H7 (cell line): ENCODE data around the gene ICAM2. TPM values are rescaled to one million over a fixed set of nuclear protein-coding genes. Genes with fewer than 3 reads are reported as not detected.
"Not testable (repeated sequence)": the region's sequence is repeated elsewhere in the genome, so short reads cannot be mapped to it uniquely, and the experiment has no call there.

ENCODE experiments used
- DNase-seq: peaks from one replicate; pipeline ENCODE4 v3.0.0; 2012
- H3K27me3 ChIP-seq: 2 replicates; pipeline ENCODE4 v1.6.0; 2011; ENCODE audit warnings: mild to moderate bottlenecking, low read length; ENCODE audit not compliant: control insufficient read depth, insufficient read depth
- H3K36me3 ChIP-seq: replicated peaks from 2 replicates; pipeline ENCODE4 v1.5.1; 2011; ENCODE audit warnings: low read length; ENCODE audit not compliant: control insufficient read depth, insufficient read depth
- H3K4me3 ChIP-seq: 2 replicates; pipeline ENCODE4 v1.5.1; 2011; ENCODE audit warnings: low read depth, mild to moderate bottlenecking, control low read depth, low read length, moderate library complexity; ENCODE audit not compliant: insufficient read depth
- total RNA-seq: library from RNA; depleted of rRNA; stranded (reverse); fragments of >200 nt; shearing (Covaris generic); gene quantifications from 2 replicates; pipeline ENCODE4 v1.2.3, GENCODE V29; 2014

ICAM2 gene
- total RNA-seq, 1 experiment from 2014 or later = 0.59 TPM

GRCh38 chr17:63987221-63988126 is 33.0 kb downstream of the ICAM2 start:
- Histone ChIP-seq H3K4me3 (no peak overlapping the region), H3K36me3 (no peaks in the 10 kb centered on the region), H3K27me3 (peaks cover 4% of the 10 kb centered on the region; the same call in 1 of the 2 replicates)
- DNase-seq = no peak

DNA sequence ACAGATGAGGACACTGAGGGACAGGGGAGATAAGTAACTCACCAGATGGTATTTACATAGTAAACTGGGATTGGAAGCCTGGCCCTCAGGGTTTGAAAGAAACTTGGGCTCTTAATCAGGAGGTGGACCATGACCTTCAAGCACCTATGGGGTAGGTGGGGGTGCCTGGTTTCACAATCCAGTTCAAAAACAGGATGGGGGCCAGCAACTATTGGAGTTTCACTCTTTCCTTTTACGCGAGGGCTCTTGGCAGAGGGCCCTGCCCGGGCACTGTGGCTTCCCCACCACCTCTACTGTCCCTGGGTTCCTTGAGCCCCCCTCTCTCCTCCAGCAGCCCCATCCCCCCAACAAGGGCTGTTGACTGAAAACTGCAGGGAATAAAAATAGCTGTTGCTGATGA is 33.6 kb downstream of the ICAM2 start:
- Histone ChIP-seq H3K4me3 (no peak overlapping the region), H3K36me3 (no peaks in the 10 kb centered on the region), H3K27me3 (no peaks in the 10 kb centered on the region; the same call in 1 of the 2 replicates)
- DNase-seq = no peak

DNA sequence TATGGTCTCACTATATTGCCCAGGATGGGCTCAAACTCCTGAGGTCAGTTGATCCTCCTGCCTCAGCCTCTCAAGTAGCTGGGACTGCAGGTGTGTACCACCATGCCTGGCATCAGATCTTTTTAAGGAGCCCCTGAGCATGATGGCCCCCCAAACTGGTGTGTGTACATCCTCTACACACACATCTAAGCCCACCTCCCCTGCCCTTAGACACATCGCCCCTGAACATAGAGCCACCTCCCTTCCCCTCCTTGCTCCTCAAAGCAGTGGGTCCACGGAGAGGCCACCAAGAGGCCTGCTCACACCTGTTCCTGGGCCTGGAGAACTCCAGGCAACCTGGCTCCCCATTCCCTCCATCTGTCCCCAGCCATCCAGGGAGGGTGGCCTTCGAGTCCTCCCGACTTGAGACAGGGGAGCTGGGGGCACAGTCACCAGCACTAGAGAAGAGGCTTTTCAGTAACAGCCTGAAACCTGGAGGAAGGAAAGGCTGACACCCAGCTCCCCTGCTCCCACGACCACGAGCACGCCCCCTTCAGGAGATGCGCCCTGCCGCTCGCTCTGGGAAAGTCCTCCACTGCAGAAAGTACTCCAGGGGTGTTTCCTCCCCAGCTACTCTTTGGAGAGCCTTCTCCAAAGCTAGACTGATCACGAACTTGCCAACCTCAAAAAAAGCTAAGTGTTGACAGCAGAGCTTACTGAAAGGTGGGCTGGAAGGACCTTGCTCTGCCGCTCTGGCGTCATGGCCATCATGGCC is 34.9 kb downstream of the ICAM2 start:
- Histone ChIP-seq H3K36me3 (no peaks in the 10 kb centered on the region), H3K27me3 (no peaks in the 10 kb centered on the region; the same call in 1 of the 2 replicates), H3K4me3 (no peak overlapping the region)
- peak; percentile 79 for DNase-seq

DNA sequence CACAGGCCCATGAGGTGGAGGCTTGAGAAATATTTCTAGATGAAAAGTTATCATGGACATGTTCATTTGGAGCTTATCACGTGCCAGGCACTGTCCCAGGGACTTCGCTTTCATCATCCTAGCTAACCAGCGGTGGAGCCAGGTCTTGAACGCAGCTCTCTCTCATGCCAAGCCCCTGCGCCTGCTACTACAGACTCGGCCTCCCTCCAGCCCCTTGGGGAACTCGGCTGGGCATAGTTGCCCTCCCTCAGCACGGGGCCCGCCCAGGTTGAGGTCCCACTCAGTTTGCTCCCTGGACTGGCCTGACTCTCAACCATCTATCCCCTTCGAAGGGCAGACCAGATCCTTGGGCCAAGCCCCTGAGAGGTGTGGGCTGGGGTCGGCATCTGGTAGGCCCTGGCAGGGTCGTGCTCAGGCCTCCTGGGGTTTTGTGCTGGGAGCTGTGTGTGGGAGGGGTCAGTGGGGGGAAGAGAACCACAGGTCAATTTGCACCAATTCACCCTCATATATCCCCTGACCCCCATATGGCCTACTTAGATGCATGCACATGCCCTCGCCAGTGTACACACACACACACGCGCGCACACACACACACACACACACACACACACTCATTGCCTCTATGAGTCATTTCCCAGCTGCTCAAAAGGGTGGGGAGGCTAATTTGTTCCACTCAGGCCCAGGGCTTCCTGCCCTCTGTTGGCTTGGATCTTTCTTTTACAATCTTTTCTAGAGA is 35.6 kb downstream of the ICAM2 start:
- DNase-seq = no peak
- Histone ChIP-seq H3K4me3 (no peak overlapping the region), H3K36me3 (no peaks in the 10 kb centered on the region), H3K27me3 (no peaks in the 10 kb centered on the region; the same call in 1 of the 2 replicates)

- no peaks in the 10 kb centered on the region; the same call in 1 of the 2 replicates for H3K27me3 ChIP-seq
Observed at GRCh38 chr17:63984236-63984635, 36.2 kb downstream of the ICAM2 start.

GRCh38 chr17:63983320-63983719 is 37.1 kb downstream of the ICAM2 start:
- DNase-seq = no peak

More at GRCh38 chr17:63984236-63984635, 36.2 kb downstream of the ICAM2 start:
- DNase-seq = no peak
- Histone ChIP-seq H3K36me3 (no peaks in the 10 kb centered on the region), H3K4me3 (no peak overlapping the region)

DNA sequence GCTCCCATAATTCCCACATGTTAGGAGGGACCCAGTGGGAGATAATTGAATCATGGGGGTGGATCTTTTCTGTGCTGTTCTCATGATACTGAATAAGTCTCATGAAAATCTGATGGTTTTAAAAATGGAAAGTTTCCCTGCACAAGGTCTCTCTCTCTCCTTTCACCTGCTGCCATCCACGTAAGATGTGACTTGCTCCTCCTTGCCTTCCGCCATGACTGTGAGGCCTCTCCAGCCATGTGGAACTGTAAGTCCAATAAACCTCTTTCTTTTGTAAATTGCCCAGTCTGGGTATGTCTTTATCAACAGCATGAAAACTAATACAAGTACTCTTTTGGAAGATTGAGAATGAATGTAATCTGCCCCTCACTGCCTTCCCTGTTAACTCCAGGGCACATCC is 37.8 kb downstream of the ICAM2 start:
- not testable (repeated sequence) for DNase-seq, H3K27me3 ChIP-seq, H3K4me3 ChIP-seq, H3K36me3 ChIP-seq

More at GRCh38 chr17:63983320-63983719, 37.1 kb downstream of the ICAM2 start:
- no peaks in the 10 kb centered on the region for H3K36me3 ChIP-seq
- no peak overlapping the region for H3K4me3 ChIP-seq
- H3K27me3 ChIP-seq = no peaks in the 10 kb centered on the region

DNA sequence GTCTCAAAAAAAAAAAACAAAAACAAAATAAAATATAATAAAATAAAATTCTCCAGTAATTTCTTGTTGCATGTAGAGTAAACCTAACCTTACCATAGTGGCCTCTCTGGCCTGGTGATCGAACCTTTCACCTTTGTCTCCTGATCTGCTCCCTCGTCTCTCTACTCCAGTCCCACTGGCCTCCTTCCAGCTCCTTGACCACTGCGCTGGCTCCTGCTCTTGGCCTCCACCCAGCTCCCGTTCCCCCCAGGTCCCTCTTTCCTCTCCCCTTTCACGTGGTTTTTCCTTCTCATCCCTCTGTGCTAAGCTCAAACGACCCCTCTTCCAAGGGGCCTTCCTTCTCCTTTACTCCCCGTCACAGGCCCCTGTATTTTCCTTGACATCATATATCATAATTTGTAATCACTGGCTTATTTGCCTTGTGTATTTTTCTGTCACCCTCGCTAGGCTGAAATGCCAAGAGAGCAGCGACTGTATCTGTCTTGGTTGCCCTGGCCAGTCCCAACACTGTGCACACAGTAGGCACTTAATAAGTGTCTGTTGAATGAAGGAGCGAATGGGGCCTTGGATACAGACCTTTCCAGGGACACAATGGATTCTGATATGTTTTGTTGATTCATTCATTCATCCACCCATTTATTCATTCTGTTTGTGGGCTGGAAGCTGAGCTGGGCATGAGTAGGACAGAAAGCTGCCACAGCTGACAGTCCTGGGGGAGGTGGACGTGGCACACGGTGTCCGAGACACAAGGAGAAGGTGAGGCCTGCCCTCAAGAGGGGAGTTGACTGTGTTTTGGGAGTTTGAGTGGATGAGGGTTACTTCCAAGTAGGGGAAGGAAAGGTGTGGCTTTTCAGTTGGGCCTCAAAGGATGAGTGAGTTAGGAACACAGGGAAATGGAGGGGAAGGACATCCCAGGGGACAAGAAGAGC is 41.9 kb downstream of the ICAM2 start:
- DNase-seq = no peak
- Histone ChIP-seq H3K27me3 (no peaks in the 10 kb centered on the region), H3K4me3 (no peak overlapping the region), H3K36me3 (no peaks in the 10 kb centered on the region)

GRCh38 chr17:63976702-63977101 is 43.7 kb downstream of the ICAM2 start:
- Histone ChIP-seq H3K27me3 (no peaks in the 10 kb centered on the region), H3K36me3 (no peaks in the 10 kb centered on the region), H3K4me3 (no peak overlapping the region)
- no peak for DNase-seq

GRCh38 chr17:63975541-63976092 is 44.8 kb downstream of the ICAM2 start:
- H3K36me3 ChIP-seq = no peaks in the 10 kb centered on the region
- H3K27me3 ChIP-seq = no peaks in the 10 kb centered on the region
- H3K4me3 ChIP-seq = no peak overlapping the region
- DNase-seq = no peak

- Histone ChIP-seq H3K27me3 (no peaks in the 10 kb centered on the region), H3K36me3 (no peaks in the 10 kb centered on the region), H3K4me3 (no peak overlapping the region)
- DNase-seq = no peak
Observed at GRCh38 chr17:63974594-63975192, 45.7 kb downstream of the ICAM2 start.

- Histone ChIP-seq H3K27me3 (no peaks in the 10 kb centered on the region), H3K36me3 (no peaks in the 10 kb centered on the region), H3K4me3 (no peak overlapping the region)
- DNase-seq = no peak
Observed at GRCh38 chr17:63973930-63974593, 46.4 kb downstream of the ICAM2 start.

GRCh38 chr17:63973247-63973646 is 47.2 kb downstream of the ICAM2 start:
- no peaks in the 10 kb centered on the region for H3K36me3 ChIP-seq
- DNase-seq = no peak
- no peak overlapping the region for H3K4me3 ChIP-seq
- H3K27me3 ChIP-seq = no peaks in the 10 kb centered on the region; the same call in 1 of the 2 replicates
